Measurements from ENCODE around the gene CA11. TPM values are rescaled to one million over a fixed set of nuclear protein-coding genes. Genes with fewer than 3 reads are reported as not detected.

CA11 gene
- total and polyA plus RNA-seq, 2 experiments from 2014 or later: 8.8 to 29.7 TPM

DNA sequence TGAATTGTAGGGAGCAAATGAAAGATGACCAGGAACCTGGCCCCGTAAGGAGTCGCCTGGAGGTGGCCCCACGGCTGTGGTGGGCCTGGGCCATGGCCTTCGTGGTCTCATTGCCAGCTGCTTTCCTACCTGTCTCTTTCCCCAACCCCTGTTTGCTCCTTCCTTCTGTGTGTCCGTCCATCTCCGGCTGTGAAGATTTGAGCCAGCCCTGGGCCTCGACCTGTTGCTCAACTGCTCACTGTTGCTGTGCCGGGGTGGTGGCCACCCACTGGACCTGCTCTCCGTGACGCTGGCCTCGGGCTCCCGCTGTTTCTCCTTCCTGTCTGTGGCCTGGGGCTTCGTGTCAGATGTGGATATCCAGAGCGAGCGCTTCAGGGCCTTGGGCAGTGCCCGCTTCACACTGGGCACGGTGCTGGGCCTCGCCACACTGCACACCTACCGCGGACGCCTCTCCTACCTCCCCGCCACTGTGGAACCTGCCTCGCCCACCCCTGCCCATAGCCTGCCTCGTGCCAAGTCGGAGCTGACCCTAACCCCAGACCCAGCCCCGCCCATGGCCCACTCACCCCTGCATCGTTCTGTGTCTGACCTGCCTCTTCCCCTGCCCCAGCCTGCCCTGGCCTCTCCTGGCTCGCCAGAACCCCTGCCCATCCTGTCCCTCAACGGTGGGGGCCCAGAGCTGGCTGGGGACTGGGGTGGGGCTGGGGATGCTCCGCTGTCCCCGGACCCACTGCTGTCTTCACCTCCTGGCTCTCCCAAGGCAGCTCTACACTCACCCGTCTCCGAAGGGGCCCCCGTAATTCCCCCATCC is 17.3 kb downstream of the CA11 start:
- H3K4me2 ChIP-seq: peak overlapping the region; percentile 83
- H3K27ac Mint-ChIP-seq: no peak overlapping the region; the same call in 1 of the 2 replicates
- H3K27me3 ChIP-seq (ENCODE audit: insufficient read depth): no peaks in the 10 kb centered on the region
- no peak overlapping the region; the same call in 2 of the 3 replicates for H3K4me3 Mint-ChIP-seq
- peaks cover 7% of the 10 kb centered on the region; the same call in 2 of the 3 replicates for H3K36me3 Mint-ChIP-seq (ENCODE audit: low read depth)
- peaks cover 31% of the 10 kb centered on the region for H3K27me3 Mint-ChIP-seq (ENCODE audit: insufficient read depth, low read depth, poor library complexity)
- peaks cover 33% of the 10 kb centered on the region for H3K4me1 Mint-ChIP-seq
- no peak for DNase-seq (ENCODE audit: low spot score)
- H3K4me1 ChIP-seq (ENCODE audit: insufficient read depth): peaks cover 22% of the 10 kb centered on the region
- peaks cover 11% of the 10 kb centered on the region for H3K79me2 ChIP-seq (replicated peaks; ENCODE audit: insufficient read depth)
- ATAC-seq: no peak
- peaks cover 31% of the 10 kb centered on the region; the same call in 1 of the 2 replicates for H3F3A ChIP-seq (replicated peaks; ENCODE audit: low read depth)
- H4K20me1 ChIP-seq (replicated peaks; ENCODE audit: insufficient read depth): peaks cover 13% of the 10 kb centered on the region
- H3K9me2 ChIP-seq (ENCODE audit: insufficient read depth): no peaks in the 10 kb centered on the region
- TF ChIP-seq STAT1 (IDR thresholded peaks at IDR 0.05; ENCODE audit: unreplicated experiment): no peak
- no peak for TF ChIP-seq NANOG (IDR thresholded peaks at IDR 0.05; ENCODE audit: borderline replicate concordance)
- TF ChIP-seq EZH2 (IDR thresholded peaks at IDR 0.05; ENCODE audit: low read depth, unreplicated experiment): no peak
- no peak for TF ChIP-seq ZNF114 (CRISPR knock-in tag; IDR thresholded peaks at IDR 0.05)
- no peak for TF ChIP-seq EZH2phosphoT487 (IDR thresholded peaks at IDR 0.05; ENCODE audit: unreplicated experiment)
- no peak for TF ChIP-seq POLR2AphosphoS5 (IDR thresholded peaks at IDR 0.05; ENCODE audit: low read depth)
- H3K36me3 ChIP-seq (ENCODE audit: insufficient read depth): no peaks in the 10 kb centered on the region
- no peaks in the 10 kb centered on the region; the same call in 1 of the 3 replicates for H3K9me3 Mint-ChIP-seq
- no peak overlapping the region for H2AFZ ChIP-seq
- H3K4me3 ChIP-seq: peak overlapping the region; percentile 52
- 0 out of 2 replicates have a peak overlapping the region, but pooled peaks have one; percentile 84 for H3K27ac ChIP-seq (ENCODE audit: low read depth)

DNA sequence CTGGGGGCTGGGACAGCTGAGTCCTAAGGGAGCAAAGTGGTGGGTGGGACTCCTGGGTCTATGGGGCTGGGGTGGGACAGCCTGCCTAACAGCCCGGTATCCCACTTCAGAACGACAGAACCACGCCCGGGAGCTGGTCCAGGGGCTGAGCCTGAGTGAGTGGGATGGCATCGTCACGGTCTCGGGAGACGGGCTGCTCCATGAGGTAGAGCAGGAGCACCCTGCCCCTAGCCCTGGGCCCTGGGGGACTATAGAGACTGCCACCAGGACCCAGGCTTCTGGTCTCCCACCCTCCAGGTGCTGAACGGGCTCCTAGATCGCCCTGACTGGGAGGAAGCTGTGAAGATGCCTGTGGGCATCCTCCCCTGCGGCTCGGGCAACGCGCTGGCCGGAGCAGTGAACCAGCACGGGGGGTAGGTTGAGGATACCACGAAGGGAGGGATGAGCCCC is 18.1 kb downstream of the CA11 start:
- H3K9me3 Mint-ChIP-seq: no peaks in the 10 kb centered on the region; the same call in 1 of the 3 replicates
- peaks cover 36% of the 10 kb centered on the region for H3K4me1 Mint-ChIP-seq
- H3K27ac Mint-ChIP-seq: no peak overlapping the region

DNA sequence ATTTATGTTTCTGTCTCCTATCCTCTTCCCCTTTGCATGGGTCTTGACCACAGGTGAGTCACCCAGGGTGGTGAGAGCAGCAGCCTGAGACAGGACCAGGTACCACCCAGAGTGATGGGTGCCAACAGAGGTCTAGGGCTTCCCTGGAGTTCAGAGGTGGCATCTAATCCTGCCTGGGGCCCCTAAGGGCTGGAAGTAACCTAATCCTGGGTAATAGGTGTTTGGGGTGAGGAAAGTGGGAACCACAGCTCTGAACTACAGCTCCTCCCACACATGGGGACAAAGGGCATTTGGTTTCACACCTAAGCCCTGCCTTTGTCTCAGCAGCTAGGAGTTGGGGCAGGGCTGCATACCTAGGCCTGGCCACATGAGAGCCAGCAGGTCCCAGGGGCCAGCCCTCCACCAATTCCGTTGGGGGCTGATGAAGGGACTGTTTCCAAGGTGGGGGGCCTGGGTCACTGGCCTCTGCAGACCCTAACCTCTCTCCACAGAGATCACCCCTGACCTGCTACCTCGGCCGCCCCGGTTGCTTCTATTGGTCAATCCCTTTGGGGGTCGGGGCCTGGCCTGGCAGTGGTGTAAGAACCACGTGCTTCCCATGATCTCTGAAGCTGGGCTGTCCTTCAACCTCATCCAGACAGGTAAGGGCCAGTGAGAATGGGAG is 18.7 kb downstream of the CA11 start:
- H3K36me3 ChIP-seq (ENCODE audit: insufficient read depth): no peaks in the 10 kb centered on the region
- H3K79me2 ChIP-seq (replicated peaks; ENCODE audit: insufficient read depth): peaks cover 11% of the 10 kb centered on the region
- no peak for ATAC-seq
- H3K27ac ChIP-seq (ENCODE audit: low read depth): no peak overlapping the region
- peaks cover 27% of the 10 kb centered on the region; the same call in 1 of the 2 replicates for H3F3A ChIP-seq (replicated peaks; ENCODE audit: low read depth)
- DNase-seq (ENCODE audit: low spot score): no peak
- Mint-ChIP-seq H3K36me3 (ENCODE audit: low read depth) (peaks cover 8% of the 10 kb centered on the region; the same call in 2 of the 3 replicates), H3K27me3 (ENCODE audit: insufficient read depth, low read depth, poor library complexity) (peaks cover 33% of the 10 kb centered on the region), H3K9me3 (no peaks in the 10 kb centered on the region; the same call in 1 of the 3 replicates), H3K27ac (no peak overlapping the region), H3K4me1 (peaks cover 32% of the 10 kb centered on the region), H3K4me3 (peak overlapping the region; percentile 17; the same call in 1 of the 3 replicates)
- H2AFZ ChIP-seq: no peak overlapping the region
- TF ChIP-seq, protein P1, sequence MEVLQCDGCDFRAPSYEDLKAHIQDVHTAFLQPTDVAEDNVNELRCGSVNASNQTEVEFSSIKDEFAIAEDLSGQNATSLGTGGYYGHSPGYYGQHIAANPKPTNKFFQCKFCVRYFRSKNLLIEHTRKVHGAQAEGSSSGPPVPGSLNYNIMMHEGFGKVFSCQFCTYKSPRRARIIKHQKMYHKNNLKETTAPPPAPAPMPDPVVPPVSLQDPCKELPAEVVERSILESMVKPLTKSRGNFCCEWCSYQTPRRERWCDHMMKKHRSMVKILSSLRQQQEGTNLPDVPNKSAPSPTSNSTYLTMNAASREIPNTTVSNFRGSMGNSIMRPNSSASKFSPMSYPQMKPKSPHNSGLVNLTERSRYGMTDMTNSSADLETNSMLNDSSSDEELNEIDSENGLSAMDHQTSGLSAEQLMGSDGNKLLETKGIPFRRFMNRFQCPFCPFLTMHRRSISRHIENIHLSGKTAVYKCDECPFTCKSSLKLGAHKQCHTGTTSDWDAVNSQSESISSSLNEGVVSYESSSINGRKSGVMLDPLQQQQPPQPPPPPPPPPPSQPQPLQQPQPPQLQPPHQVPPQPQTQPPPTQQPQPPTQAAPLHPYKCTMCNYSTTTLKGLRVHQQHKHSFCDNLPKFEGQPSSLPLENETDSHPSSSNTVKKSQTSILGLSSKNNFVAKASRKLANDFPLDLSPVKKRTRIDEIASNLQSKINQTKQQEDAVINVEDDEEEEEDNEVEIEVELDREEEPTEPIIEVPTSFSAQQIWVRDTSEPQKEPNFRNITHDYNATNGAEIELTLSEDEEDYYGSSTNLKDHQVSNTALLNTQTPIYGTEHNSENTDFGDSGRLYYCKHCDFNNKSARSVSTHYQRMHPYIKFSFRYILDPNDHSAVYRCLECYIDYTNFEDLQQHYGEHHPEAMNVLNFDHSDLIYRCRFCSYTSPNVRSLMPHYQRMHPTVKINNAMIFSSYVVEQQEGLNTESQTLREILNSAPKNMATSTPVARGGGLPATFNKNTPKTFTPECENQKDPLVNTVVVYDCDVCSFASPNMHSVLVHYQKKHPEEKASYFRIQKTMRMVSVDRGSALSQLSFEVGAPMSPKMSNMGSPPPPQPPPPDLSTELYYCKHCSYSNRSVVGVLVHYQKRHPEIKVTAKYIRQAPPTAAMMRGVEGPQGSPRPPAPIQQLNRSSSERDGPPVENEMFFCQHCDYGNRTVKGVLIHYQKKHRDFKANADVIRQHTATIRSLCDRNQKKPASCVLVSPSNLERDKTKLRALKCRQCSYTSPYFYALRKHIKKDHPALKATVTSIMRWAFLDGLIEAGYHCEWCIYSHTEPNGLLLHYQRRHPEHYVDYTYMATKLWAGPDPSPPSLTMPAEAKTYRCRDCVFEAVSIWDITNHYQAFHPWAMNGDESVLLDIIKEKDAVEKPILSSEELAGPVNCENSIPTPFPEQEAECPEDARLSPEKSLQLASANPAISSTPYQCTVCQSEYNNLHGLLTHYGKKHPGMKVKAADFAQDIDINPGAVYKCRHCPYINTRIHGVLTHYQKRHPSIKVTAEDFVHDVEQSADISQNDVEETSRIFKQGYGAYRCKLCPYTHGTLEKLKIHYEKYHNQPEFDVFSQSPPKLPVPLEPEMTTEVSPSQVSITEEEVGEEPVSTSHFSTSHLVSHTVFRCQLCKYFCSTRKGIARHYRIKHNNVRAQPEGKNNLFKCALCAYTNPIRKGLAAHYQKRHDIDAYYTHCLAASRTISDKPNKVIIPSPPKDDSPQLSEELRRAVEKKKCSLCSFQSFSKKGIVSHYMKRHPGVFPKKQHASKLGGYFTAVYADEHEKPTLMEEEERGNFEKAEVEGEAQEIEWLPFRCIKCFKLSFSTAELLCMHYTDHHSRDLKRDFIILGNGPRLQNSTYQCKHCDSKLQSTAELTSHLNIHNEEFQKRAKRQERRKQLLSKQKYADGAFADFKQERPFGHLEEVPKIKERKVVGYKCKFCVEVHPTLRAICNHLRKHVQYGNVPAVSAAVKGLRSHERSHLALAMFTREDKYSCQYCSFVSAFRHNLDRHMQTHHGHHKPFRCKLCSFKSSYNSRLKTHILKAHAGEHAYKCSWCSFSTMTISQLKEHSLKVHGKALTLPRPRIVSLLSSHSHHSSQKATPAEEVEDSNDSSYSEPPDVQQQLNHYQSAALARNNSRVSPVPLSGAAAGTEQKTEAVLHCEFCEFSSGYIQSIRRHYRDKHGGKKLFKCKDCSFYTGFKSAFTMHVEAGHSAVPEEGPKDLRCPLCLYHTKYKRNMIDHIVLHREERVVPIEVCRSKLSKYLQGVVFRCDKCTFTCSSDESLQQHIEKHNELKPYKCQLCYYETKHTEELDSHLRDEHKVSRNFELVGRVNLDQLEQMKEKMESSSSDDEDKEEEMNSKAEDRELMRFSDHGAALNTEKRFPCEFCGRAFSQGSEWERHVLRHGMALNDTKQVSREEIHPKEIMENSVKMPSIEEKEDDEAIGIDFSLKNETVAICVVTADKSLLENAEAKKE (CRISPR knock-in tag; IDR thresholded peaks at IDR 0.05): no peak
- TF ChIP-seq POLR2AphosphoS5 (IDR thresholded peaks at IDR 0.05; ENCODE audit: low read depth): 0 out of 2 replicates have a peak, but pooled peaks have one; percentile 7
- H3K9me2 ChIP-seq (ENCODE audit: insufficient read depth): no peaks in the 10 kb centered on the region
- no peak overlapping the region for H3K4me2 ChIP-seq
- H3K4me1 ChIP-seq (ENCODE audit: insufficient read depth): peaks cover 25% of the 10 kb centered on the region
- no peaks in the 10 kb centered on the region for H3K27me3 ChIP-seq (ENCODE audit: insufficient read depth)
- peaks cover 13% of the 10 kb centered on the region for H4K20me1 ChIP-seq (replicated peaks; ENCODE audit: insufficient read depth)
- no peak overlapping the region for H3K4me3 ChIP-seq

More for the DNA sequence above, 18.1 kb downstream of the CA11 start:
- Mint-ChIP-seq H3K4me3 (no peak overlapping the region; the same call in 2 of the 3 replicates), H3K27me3 (ENCODE audit: insufficient read depth, low read depth, poor library complexity) (peaks cover 33% of the 10 kb centered on the region), H3K36me3 (ENCODE audit: low read depth) (peaks cover 10% of the 10 kb centered on the region; the same call in 2 of the 3 replicates)
- Histone ChIP-seq H3K27ac (ENCODE audit: low read depth) (no peak overlapping the region), H3K9me2 (ENCODE audit: insufficient read depth) (no peaks in the 10 kb centered on the region), H3K27me3 (ENCODE audit: insufficient read depth) (no peaks in the 10 kb centered on the region), H3K4me2 (no peak overlapping the region), H3K4me1 (ENCODE audit: insufficient read depth) (peaks cover 25% of the 10 kb centered on the region), H3F3A (replicated peaks; ENCODE audit: low read depth) (peaks cover 31% of the 10 kb centered on the region; the same call in 1 of the 2 replicates), H4K20me1 (replicated peaks; ENCODE audit: insufficient read depth) (peaks cover 13% of the 10 kb centered on the region), H2AFZ (no peak overlapping the region), H3K4me3 (no peak overlapping the region), H3K36me3 (ENCODE audit: insufficient read depth) (no peaks in the 10 kb centered on the region), H3K79me2 (replicated peaks; ENCODE audit: insufficient read depth) (peaks cover 11% of the 10 kb centered on the region)
- no peak for DNase-seq (ENCODE audit: low spot score)
- no peak for ATAC-seq
- TF ChIP-seq CREB1 (CRISPR knock-in tag; IDR thresholded peaks at IDR 0.05; ENCODE audit: low read depth): no peak
- TF ChIP-seq EZH2phosphoT487 (IDR thresholded peaks at IDR 0.05; ENCODE audit: unreplicated experiment): no peak
- 0 out of 2 replicates have a peak, but pooled peaks have one; percentile 12 for TF ChIP-seq POLR2AphosphoS5 (IDR thresholded peaks at IDR 0.05; ENCODE audit: low read depth)

Data from GM23338 (cell line).